Measurements from ENCODE around the gene SHANK1.

SHANK1 gene

GRCh38 chr19:50717026-50717723, 2.4 kb downstream of the SHANK1 start:
- Histone ChIP-seq H3K79me2 (ENCODE audit: low read length) (no peaks in the 10 kb centered on the region), H3K4me1 (ENCODE audit: low read length) (no peaks in the 10 kb centered on the region), H3K27me3 (ENCODE audit: low read depth, low read length) (peaks cover 10% of the 10 kb centered on the region), H3K9me3 (ENCODE audit: insufficient read depth, low read length) (no peaks in the 10 kb centered on the region), H3K9ac (ENCODE audit: low read length) (no peak overlapping the region), H4K20me1 (ENCODE audit: insufficient read depth, low read length) (no peaks in the 10 kb centered on the region), H3K27ac (ENCODE audit: low read length) (no peak overlapping the region), H2AFZ (ENCODE audit: low read depth, low read length) (no peak overlapping the region), H3K36me3 (replicated peaks; ENCODE audit: low read depth, low read length) (no peaks in the 10 kb centered on the region), H3K4me2 (ENCODE audit: low read length) (no peak overlapping the region), H3K4me3 (ENCODE audit: low read length) (no peak overlapping the region)
- TF ChIP-seq CTCF (IDR thresholded peaks at IDR 0.05; ENCODE audit: low read depth, low read length) (no peak), EZH2phosphoT487 (IDR thresholded peaks at IDR 0.05; ENCODE audit: low read depth) (no peak)

- peaks cover 13% of the 10 kb centered on the region for H3K27me3 ChIP-seq (ENCODE audit: low read depth, low read length)
- H3K79me2 ChIP-seq (ENCODE audit: low read length): no peaks in the 10 kb centered on the region
- no peak overlapping the region for H3K4me3 ChIP-seq (ENCODE audit: low read length)
- no peaks in the 10 kb centered on the region for H3K9me3 ChIP-seq (ENCODE audit: insufficient read depth, low read length)
- no peak overlapping the region for H3K27ac ChIP-seq (ENCODE audit: low read length)
- H3K4me1 ChIP-seq (ENCODE audit: low read length): no peaks in the 10 kb centered on the region
- H3K36me3 ChIP-seq (replicated peaks; ENCODE audit: low read depth, low read length): no peaks in the 10 kb centered on the region
- no peak for TF ChIP-seq EZH2phosphoT487 (IDR thresholded peaks at IDR 0.05; ENCODE audit: low read depth)
- TF ChIP-seq CTCF (IDR thresholded peaks at IDR 0.05; ENCODE audit: low read depth, low read length): no peak
- H3K4me2 ChIP-seq (ENCODE audit: low read length): no peak overlapping the region
- H4K20me1 ChIP-seq (ENCODE audit: insufficient read depth, low read length): no peaks in the 10 kb centered on the region
- H3K9ac ChIP-seq (ENCODE audit: low read length): no peak overlapping the region
- no peak overlapping the region for H2AFZ ChIP-seq (ENCODE audit: low read depth, low read length)
Observed at GRCh38 chr19:50716178-50717025, 3.2 kb downstream of the SHANK1 start.

- no peaks in the 10 kb centered on the region for H3K9me3 ChIP-seq (ENCODE audit: insufficient read depth, low read length)
- no peak overlapping the region for H3K4me3 ChIP-seq (ENCODE audit: low read length)
- no peak overlapping the region for H3K9ac ChIP-seq (ENCODE audit: low read length)
- no peaks in the 10 kb centered on the region for H3K79me2 ChIP-seq (ENCODE audit: low read length)
- no peaks in the 10 kb centered on the region for H4K20me1 ChIP-seq (ENCODE audit: insufficient read depth, low read length)
- no peak overlapping the region for H2AFZ ChIP-seq (ENCODE audit: low read depth, low read length)
- TF ChIP-seq EZH2phosphoT487 (IDR thresholded peaks at IDR 0.05; ENCODE audit: low read depth): no peak
- no peak for TF ChIP-seq CTCF (IDR thresholded peaks at IDR 0.05; ENCODE audit: low read depth, low read length)
- H3K27ac ChIP-seq (ENCODE audit: low read length): no peak overlapping the region
- H3K36me3 ChIP-seq (replicated peaks; ENCODE audit: low read depth, low read length): no peaks in the 10 kb centered on the region
- peaks cover 13% of the 10 kb centered on the region for H3K27me3 ChIP-seq (ENCODE audit: low read depth, low read length)
- H3K4me2 ChIP-seq (ENCODE audit: low read length): no peak overlapping the region
- H3K4me1 ChIP-seq (ENCODE audit: low read length): no peaks in the 10 kb centered on the region
Observed at GRCh38 chr19:50713556-50714236, 5.9 kb downstream of the SHANK1 start.

GRCh38 chr19:50712833-50713232, 6.8 kb downstream of the SHANK1 start:
- H3K4me2 ChIP-seq (ENCODE audit: low read length): no peak overlapping the region
- no peaks in the 10 kb centered on the region for H3K79me2 ChIP-seq (ENCODE audit: low read length)
- no peaks in the 10 kb centered on the region for H3K9me3 ChIP-seq (ENCODE audit: insufficient read depth, low read length)
- TF ChIP-seq CTCF (IDR thresholded peaks at IDR 0.05; ENCODE audit: low read depth, low read length): no peak
- H2AFZ ChIP-seq (ENCODE audit: low read depth, low read length): no peak overlapping the region
- H3K4me3 ChIP-seq (ENCODE audit: low read length): no peak overlapping the region
- no peaks in the 10 kb centered on the region for H4K20me1 ChIP-seq (ENCODE audit: insufficient read depth, low read length)
- peaks cover 13% of the 10 kb centered on the region for H3K27me3 ChIP-seq (ENCODE audit: low read depth, low read length)
- no peaks in the 10 kb centered on the region for H3K4me1 ChIP-seq (ENCODE audit: low read length)
- no peak overlapping the region for H3K9ac ChIP-seq (ENCODE audit: low read length)
- no peaks in the 10 kb centered on the region for H3K36me3 ChIP-seq (replicated peaks; ENCODE audit: low read depth, low read length)
- H3K27ac ChIP-seq (ENCODE audit: low read length): no peak overlapping the region
